T-helper 1 cell (primary cell): ENCODE measurements around the gene CYP46A1.
A peak's percentile ranks its signal among the peaks of the same experiment; 100 is the strongest.

Experiments used
- DNase-seq, 5 donors: peaks; one replicate each; pipeline ENCODE4 v3.0.0-alpha.2; 2012 to 2020

CYP46A1 gene

GRCh38 chr14:99731547-99732435, 47.7 kb downstream of the CYP46A1 start:
- peak in 1 of 5 donors; percentile 5 for DNase-seq

GRCh38 chr14:99732436-99733210, 48.5 kb downstream of the CYP46A1 start:
- DNase-seq = no peak

GRCh38 chr14:99733211-99733539, 49.1 kb downstream of the CYP46A1 start:
- no peak for DNase-seq

- DNase-seq = no peak
Observed at GRCh38 chr14:99733540-99734405, 49.7 kb downstream of the CYP46A1 start.

- no peak for DNase-seq
Observed at GRCh38 chr14:99734406-99735051, 50.4 kb downstream of the CYP46A1 start.

GRCh38 chr14:99735189-99736135, 51.4 kb downstream of the CYP46A1 start:
- no peak for DNase-seq

GRCh38 chr14:99736603-99737371, 52.7 kb downstream of the CYP46A1 start:
- DNase-seq = no peak

GRCh38 chr14:99737451-99737951, 53.4 kb downstream of the CYP46A1 start:
- DNase-seq = no peak

- DNase-seq = no peak
Observed at GRCh38 chr14:99737956-99738667, 54.0 kb downstream of the CYP46A1 start.

GRCh38 chr14:99740411-99740810, 56.3 kb downstream of the CYP46A1 start:
- DNase-seq = no peak

GRCh38 chr14:99741227-99741976, 57.3 kb downstream of the CYP46A1 start:
- no peak for DNase-seq

- no peak for DNase-seq
Observed at GRCh38 chr14:99742074-99742473, 58.0 kb downstream of the CYP46A1 start.

GRCh38 chr14:99742509-99743487, 58.7 kb downstream of the CYP46A1 start:
- DNase-seq = no peak

GRCh38 chr14:99744199-99744872, 60.2 kb downstream of the CYP46A1 start:
- DNase-seq = no peak

GRCh38 chr14:99744873-99745224, 60.8 kb downstream of the CYP46A1 start:
- no peak for DNase-seq

GRCh38 chr14:99745307-99745951, 61.3 kb downstream of the CYP46A1 start:
- no peak for DNase-seq
